Tibial nerve (tissue), 4 donors: ENCODE measurements around the gene IKZF4. TPM values are rescaled to one million over a fixed set of nuclear protein-coding genes. Genes with fewer than 3 reads are reported as not detected.

Experiments
- DNase-seq, 2 donors: peaks; one replicate each; pipeline ENCODE4 v3.0.0-alpha.2; 2019; ENCODE audit warnings: low spot score in 2 of 2
- H3K27ac ChIP-seq, 4 donors: fragments of 200-600 bp; sonication (generic) in 3 of 4; one replicate each; pipeline ENCODE4 v1.5.1; 2017 to 2019; ENCODE audit warnings: mild to moderate bottlenecking in 1 of 4
- H3K27me3 ChIP-seq, 2 donors: fragments of 200-600 bp; sonication (generic) in 1 of 2; one replicate each; pipeline versions ENCODE4 v1.5.1 to v1.6.0; 2017 to 2019
- H3K36me3 ChIP-seq, 3 donors: fragments of 200-600 bp; sonication (generic); one replicate each; pipeline ENCODE4 v1.5.1; 2018 to 2019
- H3K4me1 ChIP-seq, 4 donors: fragments of 200-600 bp; sonication (generic) in 3 of 4; one replicate each; pipeline ENCODE4 v1.5.1; 2017 to 2019
- H3K4me3 ChIP-seq, 4 donors: fragments of 200-600 bp; sonication (generic) in 3 of 4; one replicate each; pipeline ENCODE4 v1.5.1; 2017 to 2019; ENCODE audit warnings: mild to moderate bottlenecking in 1 of 4, moderate library complexity in 1 of 4
- H3K9me3 ChIP-seq, 4 donors: fragments of 200-600 bp; sonication (generic) in 3 of 4; one replicate each; pipeline ENCODE4 v1.5.1; 2017 to 2019
- EP300 ChIP-seq, 2 donors: sonication (generic); formaldehyde crosslinking; IDR thresholded peaks; one replicate each; pipeline ENCODE4 v1.6.1; 2017; ENCODE audit warnings: antibody characterized with exemption in 2 of 2, mild to moderate bottlenecking in 1 of 2
- POLR2A ChIP-seq, 2 donors: fragments of 450-650 bp; IDR thresholded peaks; one replicate each; pipeline ENCODE4 v1.6.1; 2017; ENCODE audit warnings: antibody characterized with exemption in 2 of 2, mild to moderate bottlenecking in 2 of 2, moderate library complexity in 2 of 2
- WGBS, 2 donors: methylation state at CpG; one replicate each; pipeline ENCODE4 v1.1.5; 2018; 5-methylcytosine and 5-hydroxymethylcytosine counted together
- total RNA-seq, 4 donors: library from RNA; depleted of rRNA; stranded (reverse); fragments of >200 nt; gene quantifications; one replicate each; pipeline ENCODE4 v1.1.0, GENCODE V29; 2016
- TF ChIP-seq, protein P1 (sequence below), 5 experiments: fragments of 200-600 bp in 3 of 5; fragments of 450-650 bp in 2 of 5; sonication (generic) in 3 of 5; IDR thresholded peaks; one replicate each; pipeline ENCODE4 v1.5.1; 2016 to 2019; ENCODE audit warnings: antibody characterized with exemption in 5 of 5, mild to moderate bottlenecking in 3 of 5, moderate library complexity in 2 of 5

Gene IKZF4
- total RNA-seq, 4 donors from 2014 or later, result 3.8 to 9.6 (median 6.4) TPM

DNA sequence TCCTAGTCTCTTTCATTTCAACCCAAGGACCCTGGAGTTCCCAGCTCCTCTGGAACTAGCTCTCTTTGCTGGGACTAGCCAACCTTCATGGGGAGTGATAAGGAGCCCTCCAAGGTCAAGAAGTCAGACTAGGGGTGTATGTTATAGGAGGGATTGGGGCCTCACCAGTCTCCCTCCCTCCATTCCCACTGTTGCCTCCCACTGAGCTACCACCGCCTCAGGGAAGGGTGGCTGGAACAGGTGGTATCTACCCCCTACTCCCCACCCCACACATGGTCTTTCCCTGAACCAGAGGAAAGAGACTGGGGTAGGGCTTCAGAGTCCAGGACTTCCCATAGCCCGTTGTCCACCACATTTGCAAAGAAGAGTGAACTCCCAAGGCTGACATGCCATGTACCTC is 61.5 kb downstream of the IKZF4 start:
- no peaks in the 10 kb centered on the region for H3K36me3 ChIP-seq
- TF ChIP-seq, protein P1, sequence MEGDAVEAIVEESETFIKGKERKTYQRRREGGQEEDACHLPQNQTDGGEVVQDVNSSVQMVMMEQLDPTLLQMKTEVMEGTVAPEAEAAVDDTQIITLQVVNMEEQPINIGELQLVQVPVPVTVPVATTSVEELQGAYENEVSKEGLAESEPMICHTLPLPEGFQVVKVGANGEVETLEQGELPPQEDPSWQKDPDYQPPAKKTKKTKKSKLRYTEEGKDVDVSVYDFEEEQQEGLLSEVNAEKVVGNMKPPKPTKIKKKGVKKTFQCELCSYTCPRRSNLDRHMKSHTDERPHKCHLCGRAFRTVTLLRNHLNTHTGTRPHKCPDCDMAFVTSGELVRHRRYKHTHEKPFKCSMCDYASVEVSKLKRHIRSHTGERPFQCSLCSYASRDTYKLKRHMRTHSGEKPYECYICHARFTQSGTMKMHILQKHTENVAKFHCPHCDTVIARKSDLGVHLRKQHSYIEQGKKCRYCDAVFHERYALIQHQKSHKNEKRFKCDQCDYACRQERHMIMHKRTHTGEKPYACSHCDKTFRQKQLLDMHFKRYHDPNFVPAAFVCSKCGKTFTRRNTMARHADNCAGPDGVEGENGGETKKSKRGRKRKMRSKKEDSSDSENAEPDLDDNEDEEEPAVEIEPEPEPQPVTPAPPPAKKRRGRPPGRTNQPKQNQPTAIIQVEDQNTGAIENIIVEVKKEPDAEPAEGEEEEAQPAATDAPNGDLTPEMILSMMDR (IDR thresholded peaks at IDR 0.05), result no peak
- TF ChIP-seq EP300 (IDR thresholded peaks at IDR 0.05) (no peak), POLR2A (IDR thresholded peaks at IDR 0.05) (no peak)
- H3K4me3 ChIP-seq, result peak overlapping the region in 2 of 4 donors; percentile 62 to 64
- H3K4me1 ChIP-seq, result peaks cover 0 to 54% (median 19%) of the 10 kb centered on the region in 4 donors
- peak overlapping the region; percentile 43 to 95 (median 93) for H3K27ac ChIP-seq
- DNase-seq, result no peak
- no peaks in the 10 kb centered on the region for H3K9me3 ChIP-seq
- no peaks in the 10 kb centered on the region for H3K27me3 ChIP-seq
- WGBS, 2 donors, result 49 to 59% methylated on average over 2 of the region's 2 CpGs

DNA sequence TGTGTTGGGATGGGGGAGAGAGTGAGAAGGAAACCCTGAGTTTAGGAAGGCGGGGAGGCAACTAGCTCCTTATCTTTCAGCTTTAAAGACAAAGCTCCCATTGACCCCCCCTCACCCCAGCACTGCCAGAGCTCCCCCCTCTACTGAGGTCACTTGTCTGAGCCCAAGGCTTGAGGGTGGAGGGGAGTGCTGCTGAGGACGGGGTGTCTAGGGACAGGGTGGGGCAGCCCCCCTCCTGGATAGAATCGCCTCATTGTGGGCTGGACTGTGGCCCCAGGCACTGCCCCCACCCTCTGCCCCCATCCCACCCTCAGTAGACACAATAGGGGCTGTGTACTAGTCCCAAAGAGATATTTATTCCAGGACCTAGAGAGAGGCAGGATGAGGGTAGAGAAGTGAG is 62.1 kb downstream of the IKZF4 start:
- Histone ChIP-seq H3K36me3 (no peaks in the 10 kb centered on the region), H3K4me1 (peaks cover 0 to 60% (median 20%) of the 10 kb centered on the region in 4 donors), H3K27ac (peak overlapping the region; percentile 43 to 95 (median 93)), H3K27me3 (no peaks in the 10 kb centered on the region), H3K9me3 (no peaks in the 10 kb centered on the region), H3K4me3 (peak overlapping the region in 2 of 4 donors; percentile 33 to 62)
- peak in 1 of 2 donors; percentile 70 for TF ChIP-seq EP300 (IDR thresholded peaks at IDR 0.05)
- TF ChIP-seq, protein P1 (IDR thresholded peaks at IDR 0.05), result no peak
- no peak for DNase-seq
- 31 to 35% methylated on average over 3 of the region's 3 CpGs for WGBS, 2 donors

DNA sequence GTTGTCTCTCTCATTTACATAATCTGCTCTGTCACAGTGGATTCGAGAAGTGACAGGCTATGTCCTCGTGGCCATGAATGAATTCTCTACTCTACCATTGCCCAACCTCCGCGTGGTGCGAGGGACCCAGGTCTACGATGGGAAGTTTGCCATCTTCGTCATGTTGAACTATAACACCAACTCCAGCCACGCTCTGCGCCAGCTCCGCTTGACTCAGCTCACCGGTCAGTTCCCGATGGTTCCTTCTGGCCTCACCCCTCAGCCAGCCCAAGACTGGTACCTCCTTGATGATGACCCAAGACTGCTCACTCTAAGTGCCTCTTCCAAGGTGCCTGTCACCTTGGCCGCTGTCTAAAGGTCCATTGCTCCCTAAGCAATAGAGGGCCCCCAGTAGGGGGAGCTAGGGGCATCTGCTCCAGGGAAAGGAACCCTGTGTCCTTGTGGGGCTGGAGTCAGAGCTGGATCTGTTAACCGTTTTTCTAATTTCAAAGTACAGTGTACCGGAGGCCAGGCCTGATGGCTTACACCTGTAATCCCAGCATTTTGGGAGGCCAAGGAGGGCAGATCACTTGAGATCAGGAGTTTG is 64.2 kb downstream of the IKZF4 start:
- Histone ChIP-seq H3K27ac (peak overlapping the region; percentile 57 to 95 (median 93)), H3K4me1 (peaks cover 0 to 54% (median 17%) of the 10 kb centered on the region in 4 donors), H3K27me3 (no peaks in the 10 kb centered on the region), H3K4me3 (peak overlapping the region in 1 of 4 donors; percentile 62), H3K36me3 (peaks cover 0 to 5% (median 0%) of the 10 kb centered on the region in 3 donors), H3K9me3 (no peaks in the 10 kb centered on the region)
- TF ChIP-seq, protein P1 (IDR thresholded peaks at IDR 0.05), result peak in 4 of 5 experiments; percentile 12 to 32 (median 14)
- no peak for TF ChIP-seq EP300 (IDR thresholded peaks at IDR 0.05)
- TF ChIP-seq POLR2A (IDR thresholded peaks at IDR 0.05), result no peak
- WGBS, 2 donors, result 33 to 65% methylated on average over 12 to 15 of the region's 15 CpGs
- DNase-seq, result no peak

DNA sequence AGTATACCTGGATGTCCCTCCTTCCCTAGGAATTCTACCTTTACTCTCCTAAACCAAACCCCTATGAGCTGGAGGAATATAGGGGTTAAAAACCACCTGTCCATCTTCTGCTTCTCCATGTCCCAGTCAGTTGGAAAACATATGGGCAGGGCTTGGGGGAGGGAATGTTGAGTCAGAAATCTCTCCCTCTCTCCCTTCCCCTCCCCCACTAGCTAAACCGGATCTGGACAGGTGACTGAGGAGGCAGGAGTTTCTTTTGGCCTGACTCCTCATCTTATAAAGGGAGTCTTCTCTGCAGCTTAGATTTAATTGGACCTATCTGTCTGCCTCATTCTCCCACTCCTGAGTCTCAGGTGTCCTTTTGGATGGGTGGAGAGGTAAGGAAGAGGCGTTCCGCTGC is 65.3 kb downstream of the IKZF4 start:
- no peak for DNase-seq
- TF ChIP-seq, protein P1 (IDR thresholded peaks at IDR 0.05), result no peak
- TF ChIP-seq POLR2A (IDR thresholded peaks at IDR 0.05) (no peak), EP300 (IDR thresholded peaks at IDR 0.05) (no peak)
- Histone ChIP-seq H3K27me3 (no peaks in the 10 kb centered on the region), H3K4me1 (peaks cover 0 to 50% (median 15%) of the 10 kb centered on the region in 4 donors), H3K36me3 (peaks cover 0 to 5% (median 0%) of the 10 kb centered on the region in 3 donors), H3K27ac (peak overlapping the region; percentile 50 to 95 (median 88)), H3K4me3 (no peak overlapping the region), H3K9me3 (no peaks in the 10 kb centered on the region)
- 71 to 74% methylated on average over 3 of the region's 3 CpGs for WGBS, 2 donors

DNA sequence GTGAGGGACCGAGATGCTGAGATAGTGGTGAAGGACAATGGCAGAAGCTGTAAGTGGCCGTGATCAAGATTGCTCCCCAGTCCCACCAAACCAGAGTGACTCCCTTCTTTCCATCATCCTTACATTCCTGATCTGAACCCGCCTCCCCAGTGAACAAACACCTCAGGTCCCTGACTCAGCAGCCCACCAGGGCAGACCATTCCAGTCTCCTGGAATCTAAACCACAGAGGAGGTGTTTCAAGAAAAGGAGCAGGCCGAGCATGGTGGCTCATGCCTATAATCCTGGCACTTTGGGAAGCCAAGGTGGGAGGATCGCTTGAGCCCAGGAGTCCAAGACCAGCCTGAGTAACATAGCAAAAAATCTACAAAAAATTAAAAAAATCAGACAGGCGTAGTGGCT is 65.8 kb downstream of the IKZF4 start:
- Histone ChIP-seq H3K36me3 (peaks cover 0 to 8% (median 0%) of the 10 kb centered on the region in 3 donors), H3K9me3 (no peaks in the 10 kb centered on the region), H3K27me3 (no peaks in the 10 kb centered on the region), H3K4me3 (no peak overlapping the region), H3K4me1 (peaks cover 0 to 50% (median 15%) of the 10 kb centered on the region in 4 donors), H3K27ac (peak overlapping the region; percentile 50 to 95 (median 88))
- TF ChIP-seq EP300 (IDR thresholded peaks at IDR 0.05) (no peak), POLR2A (IDR thresholded peaks at IDR 0.05) (no peak)
- TF ChIP-seq, protein P1 (IDR thresholded peaks at IDR 0.05), result no peak
- WGBS, 2 donors, result 76 to 78% methylated on average over 6 of the region's 6 CpGs
- DNase-seq, result no peak
